Stimulated activated CD4-positive, alpha-beta T cell treated with anti-CD3 and anti-CD28 coated beads, Interleukin-4, amount 100 ng/mL, for 24 hours (primary cell): ENCODE data around the gene SPECC1.
"Not testable (repeated sequence)": the region's sequence is repeated elsewhere in the genome, so short reads cannot be mapped to it uniquely, and the experiment has no call there.

Experiments used
- DNase-seq: peaks from one replicate; pipeline ENCODE4 v3.0.0-alpha.2; 2020

Gene SPECC1, protein sequence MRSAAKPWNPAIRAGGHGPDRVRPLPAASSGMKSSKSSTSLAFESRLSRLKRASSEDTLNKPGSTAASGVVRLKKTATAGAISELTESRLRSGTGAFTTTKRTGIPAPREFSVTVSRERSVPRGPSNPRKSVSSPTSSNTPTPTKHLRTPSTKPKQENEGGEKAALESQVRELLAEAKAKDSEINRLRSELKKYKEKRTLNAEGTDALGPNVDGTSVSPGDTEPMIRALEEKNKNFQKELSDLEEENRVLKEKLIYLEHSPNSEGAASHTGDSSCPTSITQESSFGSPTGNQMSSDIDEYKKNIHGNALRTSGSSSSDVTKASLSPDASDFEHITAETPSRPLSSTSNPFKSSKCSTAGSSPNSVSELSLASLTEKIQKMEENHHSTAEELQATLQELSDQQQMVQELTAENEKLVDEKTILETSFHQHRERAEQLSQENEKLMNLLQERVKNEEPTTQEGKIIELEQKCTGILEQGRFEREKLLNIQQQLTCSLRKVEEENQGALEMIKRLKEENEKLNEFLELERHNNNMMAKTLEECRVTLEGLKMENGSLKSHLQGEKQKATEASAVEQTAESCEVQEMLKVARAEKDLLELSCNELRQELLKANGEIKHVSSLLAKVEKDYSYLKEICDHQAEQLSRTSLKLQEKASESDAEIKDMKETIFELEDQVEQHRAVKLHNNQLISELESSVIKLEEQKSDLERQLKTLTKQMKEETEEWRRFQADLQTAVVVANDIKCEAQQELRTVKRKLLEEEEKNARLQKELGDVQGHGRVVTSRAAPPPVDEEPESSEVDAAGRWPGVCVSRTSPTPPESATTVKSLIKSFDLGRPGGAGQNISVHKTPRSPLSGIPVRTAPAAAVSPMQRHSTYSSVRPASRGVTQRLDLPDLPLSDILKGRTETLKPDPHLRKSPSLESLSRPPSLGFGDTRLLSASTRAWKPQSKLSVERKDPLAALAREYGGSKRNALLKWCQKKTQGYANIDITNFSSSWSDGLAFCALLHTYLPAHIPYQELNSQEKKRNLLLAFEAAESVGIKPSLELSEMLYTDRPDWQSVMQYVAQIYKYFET

DNA sequence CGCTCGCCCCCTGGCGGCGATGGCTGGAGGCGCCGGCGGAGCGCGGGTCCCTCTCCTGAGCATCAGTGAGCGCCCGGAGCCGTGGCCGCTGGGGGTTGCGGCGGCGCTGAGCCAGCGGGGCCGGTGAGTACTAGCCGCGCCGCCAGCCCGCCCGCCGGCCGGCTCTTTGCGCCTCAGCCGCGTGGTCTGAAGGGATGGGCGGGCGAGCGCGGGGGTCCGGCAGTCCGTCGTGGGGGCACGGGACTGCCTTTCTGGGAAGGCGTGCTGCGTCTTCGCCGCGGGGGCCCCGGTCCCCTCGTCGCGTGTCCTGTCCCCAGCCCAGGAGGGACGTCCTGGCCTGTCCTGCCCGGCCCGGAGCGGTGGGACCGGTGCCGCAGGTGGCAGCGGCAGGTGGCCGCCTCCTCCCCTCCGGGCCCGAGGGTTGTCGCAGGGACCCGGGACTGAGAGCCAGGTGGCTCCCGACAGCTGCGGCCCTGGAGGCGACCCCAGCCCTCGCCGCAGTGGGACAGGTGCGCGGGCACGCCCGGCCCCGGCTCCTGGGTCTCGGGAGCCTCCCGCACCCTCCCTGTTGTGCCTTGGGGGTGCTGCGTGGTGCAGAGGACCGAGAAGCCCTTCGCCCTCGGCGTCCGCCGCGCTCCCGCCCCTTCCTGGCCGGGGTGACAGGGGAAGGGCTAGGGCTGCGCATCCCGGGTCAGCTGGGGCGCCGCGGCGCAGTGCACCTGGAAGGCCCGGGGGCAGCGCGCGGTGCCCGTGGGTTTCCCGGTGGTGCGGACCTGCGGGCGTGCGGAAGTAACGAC lies at the start of gene SPECC1:
SPECC1 (plus strand) TSS at position 58 of the 797 bp plus-strand sequence. CDS start 87,293 bp downstream, outside the sequence.
- peak; percentile 83 for DNase-seq

GRCh38 chr17:19962954-19963353 lies 46.2 kb upstream of the SPECC1 start:
- not testable (repeated sequence) for DNase-seq

DNA sequence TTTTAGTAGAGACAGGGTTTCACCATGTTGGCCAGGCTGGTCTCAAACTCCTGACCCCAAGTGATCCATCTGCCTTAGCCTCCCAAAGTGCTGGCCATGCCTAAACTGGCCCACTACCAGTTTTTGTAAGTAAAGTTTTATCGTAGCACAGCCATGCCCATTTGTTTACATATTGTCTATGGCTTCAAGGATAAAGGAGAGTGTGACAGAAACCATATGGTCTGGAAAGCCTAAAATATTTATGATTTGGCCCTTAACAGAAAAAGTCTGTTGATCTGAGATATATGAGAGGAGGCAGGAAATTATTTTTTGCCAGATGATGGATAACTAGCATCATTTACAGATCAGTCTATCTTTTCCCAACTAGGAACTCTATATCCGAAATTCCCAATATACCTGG lies 36.0 kb upstream of the SPECC1 start:
- no peak for DNase-seq

DNA sequence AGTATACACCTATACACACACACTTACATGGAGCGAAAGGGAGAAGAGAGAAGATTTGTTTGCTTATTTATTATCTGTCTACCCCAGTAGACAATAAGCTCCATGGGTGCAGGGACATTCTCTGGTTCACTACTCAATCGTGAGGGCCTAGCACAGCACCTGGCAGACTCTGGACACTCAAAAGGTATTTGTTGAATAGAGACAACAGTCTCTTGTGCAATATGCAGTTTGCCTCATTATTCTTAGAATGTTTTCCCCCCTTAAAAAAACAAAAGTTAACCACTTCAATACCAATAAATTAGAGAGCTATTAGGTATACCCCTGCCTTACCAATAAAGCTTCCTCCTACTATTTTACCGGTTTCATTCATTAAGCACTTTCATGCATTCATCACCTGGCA lies 33.6 kb upstream of the SPECC1 start:
- no peak for DNase-seq

GRCh38 chr17:19977293-19978208 lies 31.6 kb upstream of the SPECC1 start, which contains the start of gene AKAP10:
Gene AKAP10 (minus strand): TSS chr17:19977828. CDS start chr17:19977679, 149 bp downstream.
- peak; percentile 95 for DNase-seq

GRCh38 chr17:19978209-19978802 lies 30.9 kb upstream of the SPECC1 start:
- DNase-seq = peak; percentile 30

DNA sequence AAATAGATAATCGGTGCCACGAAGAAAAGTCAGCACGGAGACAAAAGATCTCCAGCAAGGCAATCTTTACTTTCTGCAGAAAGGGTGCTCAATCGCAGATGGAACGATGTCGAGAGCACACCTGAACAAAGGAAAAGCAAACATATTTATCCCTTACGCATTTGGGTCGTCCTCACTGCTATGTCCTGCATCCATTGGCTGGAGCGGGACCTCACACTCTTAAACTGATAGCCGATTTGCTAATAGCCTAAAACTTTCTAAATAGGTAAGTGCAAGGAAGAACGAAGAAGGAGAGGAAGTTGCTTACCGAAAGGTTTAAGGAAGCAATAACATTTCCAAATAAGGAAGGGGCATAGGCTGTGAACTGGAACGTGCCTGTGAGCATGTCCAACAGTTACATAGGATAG lies 30.4 kb upstream of the SPECC1 start:
- DNase-seq = no peak

DNA sequence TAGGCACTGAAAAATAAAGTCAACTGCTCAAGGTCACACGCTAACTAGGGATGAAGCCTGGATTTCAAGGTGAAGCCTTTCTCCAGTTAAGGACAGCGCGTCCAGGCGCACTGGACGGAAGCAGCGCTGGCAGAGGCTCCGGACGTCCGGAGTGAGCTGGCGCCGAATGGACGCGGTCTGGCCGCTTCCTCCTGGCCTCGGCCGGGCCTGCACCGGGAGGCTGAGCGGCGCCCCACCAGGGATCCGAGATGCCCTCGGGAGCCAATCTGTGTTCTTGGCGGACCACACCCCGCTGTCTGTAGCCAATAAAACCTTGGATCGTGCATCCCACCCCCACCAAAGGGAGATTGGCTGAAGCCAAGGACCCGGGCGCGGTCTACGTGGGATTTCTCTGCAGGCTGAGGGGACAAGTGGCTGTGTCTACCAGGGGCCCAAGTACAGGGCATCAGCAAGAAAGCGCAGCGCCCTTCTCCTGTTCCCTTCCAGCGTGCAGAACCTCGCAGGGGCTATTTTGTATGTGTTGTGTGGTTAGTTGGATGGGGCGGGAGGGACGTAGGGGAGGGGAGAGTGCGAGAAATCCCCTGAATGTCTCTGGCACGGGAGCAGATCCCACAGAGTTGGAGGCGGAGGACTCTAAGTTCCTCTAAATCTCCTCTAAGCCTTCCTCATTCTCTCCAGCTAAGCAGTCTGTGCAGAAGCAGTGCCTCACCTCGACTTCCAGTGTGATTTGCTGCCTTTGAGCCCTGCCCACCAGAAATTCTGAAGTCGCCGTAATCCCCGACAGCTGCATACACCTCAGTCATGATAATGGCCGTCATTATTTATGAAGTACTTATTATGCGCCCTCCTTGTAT lies 29.0 kb upstream of the SPECC1 start:
- DNase-seq = no peak

DNA sequence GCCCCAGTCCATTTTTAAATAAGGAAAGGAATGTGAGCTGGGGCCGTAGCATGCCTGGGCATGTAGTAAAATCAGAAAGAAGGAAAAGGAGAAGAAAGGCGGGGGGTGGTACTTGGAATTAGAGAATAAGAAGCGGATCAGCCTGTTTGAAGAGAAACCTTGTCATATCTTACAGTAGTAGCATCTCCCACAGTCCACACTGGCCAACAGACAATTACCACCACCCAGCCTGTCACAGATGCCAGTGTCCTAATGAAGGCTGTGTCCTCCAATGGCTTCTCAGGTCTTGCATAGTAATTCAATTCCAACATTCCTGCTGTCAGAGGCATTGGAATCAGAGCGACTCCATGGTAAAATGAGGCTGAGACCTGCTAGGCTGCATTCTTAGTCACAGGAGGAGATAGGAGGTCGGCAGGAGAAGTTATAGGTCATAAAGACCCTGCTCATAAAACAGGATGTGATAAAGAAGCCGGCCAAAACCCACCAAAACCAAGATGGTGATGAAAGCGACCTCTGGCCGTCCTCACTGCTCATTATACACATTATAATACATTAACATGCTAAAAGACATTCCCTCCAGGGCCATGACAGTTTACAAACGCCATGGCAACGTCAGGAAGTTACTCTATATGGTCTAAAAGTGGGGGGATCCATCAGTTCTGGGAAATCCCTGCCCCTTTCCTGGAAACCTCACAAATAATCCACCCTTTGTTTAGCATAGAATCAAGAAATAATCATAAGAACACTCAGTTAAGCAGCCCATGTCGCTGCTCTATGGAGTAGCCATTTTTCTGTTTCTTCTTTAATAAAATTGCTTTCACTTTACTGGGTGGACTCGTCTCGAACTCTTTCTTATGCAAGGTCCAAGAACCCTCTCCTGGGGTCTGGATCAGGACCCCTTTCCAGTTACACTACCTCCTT lies 22.0 kb upstream of the SPECC1 start:
- DNase-seq = no peak

- no peak for DNase-seq
Measured at GRCh38 chr17:19987897-19988296, 21.3 kb upstream of the SPECC1 start.

DNA sequence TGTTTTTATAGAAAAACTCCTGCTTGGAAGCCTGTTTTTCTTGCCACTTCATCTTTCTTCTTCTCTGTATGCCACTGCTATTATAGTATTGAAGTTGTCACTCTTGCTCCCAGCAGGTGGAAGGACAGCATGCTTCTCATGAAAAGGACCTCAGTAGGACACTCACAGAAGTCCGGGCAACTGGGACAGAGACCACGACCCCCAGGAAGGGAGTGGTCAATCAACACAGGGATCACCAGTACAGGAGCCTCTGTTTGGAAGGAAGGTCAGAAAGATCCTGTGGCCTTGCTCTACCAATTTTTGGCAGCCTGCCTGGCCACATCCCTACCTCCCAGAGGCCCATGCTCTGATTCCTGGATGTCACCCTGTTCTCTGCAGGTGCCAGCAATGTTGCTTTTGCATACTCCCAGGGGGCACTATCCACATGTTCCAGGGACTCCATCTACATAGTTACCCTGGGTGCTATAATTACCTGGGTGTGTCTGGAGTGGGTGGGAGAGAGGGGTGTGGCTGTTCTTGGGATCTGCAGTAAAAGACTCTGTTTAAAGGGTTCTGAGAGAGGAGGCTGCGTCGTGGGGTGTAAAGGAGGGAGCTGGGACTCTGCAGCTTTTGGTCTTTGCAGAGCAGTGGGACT lies 17.8 kb upstream of the SPECC1 start:
- no peak for DNase-seq

DNA sequence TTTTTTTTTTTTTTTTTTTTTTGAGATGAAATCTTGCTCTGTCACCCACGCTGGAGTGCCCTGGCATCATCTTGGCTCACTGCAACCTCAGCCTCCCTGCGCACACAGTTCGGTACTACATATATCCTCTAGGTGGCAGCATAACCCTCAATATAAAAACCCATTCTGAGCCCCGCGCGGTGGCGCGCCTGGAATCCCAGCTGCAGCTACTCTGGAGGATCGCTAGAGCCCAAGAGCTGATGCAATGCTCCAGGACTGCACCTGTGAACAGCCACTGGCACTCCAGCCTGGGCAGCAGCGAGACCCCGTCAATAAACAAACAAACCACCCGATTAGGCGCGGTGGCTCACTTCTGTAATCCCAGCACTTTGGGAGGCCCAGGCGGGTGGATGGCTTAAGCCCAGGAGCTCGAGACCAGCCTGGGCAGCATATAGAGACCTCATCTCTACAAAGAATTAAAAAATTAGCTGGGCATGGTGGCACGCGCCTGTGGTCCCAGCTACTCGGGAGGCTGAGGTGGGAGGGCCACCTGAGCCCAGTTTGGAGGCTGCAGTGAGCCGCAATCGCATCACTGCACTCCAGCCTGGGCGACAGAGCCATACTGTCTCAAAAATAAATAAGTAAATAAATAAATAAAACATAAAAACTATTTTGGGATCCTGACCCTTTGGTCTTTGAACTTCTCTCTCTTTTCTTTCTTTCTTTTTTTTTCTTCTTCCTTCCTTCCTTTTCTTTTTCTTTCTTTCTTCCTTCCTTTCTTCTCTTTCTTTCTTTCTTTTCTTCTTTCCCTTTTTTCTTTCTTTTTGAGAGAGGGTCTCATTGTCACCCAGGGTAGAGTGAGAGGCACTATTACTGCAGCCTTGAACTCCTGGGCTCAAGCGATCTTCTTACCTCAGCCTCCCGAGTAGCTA lies 16.1 kb upstream of the SPECC1 start:
- peak; percentile 80 for DNase-seq

- no peak for DNase-seq
Measured at GRCh38 chr17:19996086-19996485, 13.1 kb upstream of the SPECC1 start.

DNA sequence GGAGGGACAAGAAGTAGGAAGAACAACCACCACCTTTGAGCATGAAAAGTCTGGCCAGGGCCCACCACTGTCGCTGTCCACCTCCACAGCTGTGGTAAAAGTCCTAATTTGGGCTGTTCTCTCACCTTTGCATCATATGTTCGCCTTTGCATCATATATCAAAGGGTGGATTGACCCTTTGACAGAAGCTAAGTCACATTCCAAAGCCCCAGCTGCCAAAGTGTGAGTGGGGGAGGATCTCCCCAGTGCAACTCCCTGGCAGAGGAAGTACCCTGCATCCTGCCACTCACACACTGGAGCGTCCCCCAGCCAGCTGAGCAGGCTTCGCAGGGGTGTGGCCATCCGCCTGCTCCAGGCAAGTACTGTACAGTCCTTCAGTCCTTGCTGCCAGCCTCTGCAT lies 12.7 kb upstream of the SPECC1 start:
- DNase-seq = no peak

DNA sequence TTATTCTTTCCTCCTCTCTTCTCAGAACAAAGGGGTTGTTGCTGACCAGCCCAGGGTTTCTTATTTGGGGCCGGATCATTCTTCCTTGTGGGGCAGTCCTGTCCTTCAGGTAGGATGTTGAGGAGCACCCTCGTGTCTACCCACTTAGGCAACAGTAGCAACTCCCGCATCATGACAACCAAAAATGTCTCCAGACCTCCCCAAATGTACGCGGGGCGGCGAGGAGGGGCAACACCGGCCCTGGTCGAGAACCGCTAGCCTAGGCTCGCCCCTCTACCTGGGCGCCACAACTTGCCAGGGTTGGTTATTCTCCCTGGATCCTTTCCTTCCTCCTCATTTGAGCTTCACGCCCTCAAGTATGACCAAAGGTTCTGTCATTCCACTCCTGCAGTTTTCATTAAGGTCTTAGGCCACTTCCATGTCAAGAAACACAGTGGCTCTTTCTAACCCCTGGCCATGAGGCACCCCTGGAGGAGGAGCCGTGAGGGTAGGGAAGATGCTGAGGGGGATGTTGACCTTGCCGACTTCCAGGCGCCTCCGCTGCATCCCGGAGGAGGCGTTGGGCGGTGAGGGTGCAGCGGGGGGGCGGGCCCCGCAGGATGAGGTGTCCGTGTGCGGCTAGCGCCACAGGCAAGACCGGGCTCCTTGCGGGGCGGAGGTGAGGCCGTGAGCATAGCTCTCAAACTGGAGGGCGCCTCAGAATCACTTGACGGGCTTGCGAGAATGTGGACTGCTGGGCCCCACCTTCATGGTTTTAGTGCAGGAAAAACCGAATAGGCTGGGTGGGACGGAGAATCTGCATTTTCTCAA lies 712 bp upstream of the SPECC1 start:
- DNase-seq = no peak

GRCh38 chr17:20009052-20009301 lies 182 bp upstream of the SPECC1 start:
- DNase-seq = no peak
